PFSK-1 (cell line): ENCODE results near the gene MRTFA.

Experiments
- FOXP2 ChIP-seq: optimal IDR thresholded peaks from 2 replicates; pipeline ENCODE3; 2011; ENCODE audit warnings: borderline replicate concordance, control low read depth, inconsistent platforms; ENCODE audit not compliant: insufficient read depth; ENCODE audit errors: extremely low read length, extremely low read depth
- POLR2AphosphoS5 ChIP-seq: IDR thresholded peaks from 2 replicates; pipeline ENCODE4 v1.6.1; 2012; ENCODE audit warnings: low read depth, mild to moderate bottlenecking, control low read depth, low read length, moderate library complexity
- SIN3A ChIP-seq: IDR thresholded peaks from 2 replicates; pipeline ENCODE4 v1.6.1; 2012; ENCODE audit warnings: mild to moderate bottlenecking, low read length, moderate library complexity, borderline replicate concordance; ENCODE audit not compliant: insufficient read depth
- TAF1 ChIP-seq: IDR thresholded peaks from 2 replicates; pipeline ENCODE4 v1.6.1; 2012; ENCODE audit warnings: low read length, control low read depth, borderline replicate concordance; ENCODE audit not compliant: insufficient read depth
- TF ChIP-seq, protein P1 (sequence below), 2 experiments: IDR thresholded peaks; 2 replicates each; pipeline versions ENCODE4 v1.6.1 to v1.8.0; 2011 to 2012; ENCODE audit warnings: low read depth in 2 of 2, low read length in 2 of 2, control low read depth in 1 of 2, inconsistent platforms in 1 of 2, mild to moderate bottlenecking in 1 of 2, moderate library complexity in 1 of 2; ENCODE audit not compliant: insufficient read depth in 1 of 2

The MRTFA gene

GRCh38 chr22:40517631-40518030, 118.9 kb downstream of the MRTFA start:
- TF ChIP-seq, protein P1, sequence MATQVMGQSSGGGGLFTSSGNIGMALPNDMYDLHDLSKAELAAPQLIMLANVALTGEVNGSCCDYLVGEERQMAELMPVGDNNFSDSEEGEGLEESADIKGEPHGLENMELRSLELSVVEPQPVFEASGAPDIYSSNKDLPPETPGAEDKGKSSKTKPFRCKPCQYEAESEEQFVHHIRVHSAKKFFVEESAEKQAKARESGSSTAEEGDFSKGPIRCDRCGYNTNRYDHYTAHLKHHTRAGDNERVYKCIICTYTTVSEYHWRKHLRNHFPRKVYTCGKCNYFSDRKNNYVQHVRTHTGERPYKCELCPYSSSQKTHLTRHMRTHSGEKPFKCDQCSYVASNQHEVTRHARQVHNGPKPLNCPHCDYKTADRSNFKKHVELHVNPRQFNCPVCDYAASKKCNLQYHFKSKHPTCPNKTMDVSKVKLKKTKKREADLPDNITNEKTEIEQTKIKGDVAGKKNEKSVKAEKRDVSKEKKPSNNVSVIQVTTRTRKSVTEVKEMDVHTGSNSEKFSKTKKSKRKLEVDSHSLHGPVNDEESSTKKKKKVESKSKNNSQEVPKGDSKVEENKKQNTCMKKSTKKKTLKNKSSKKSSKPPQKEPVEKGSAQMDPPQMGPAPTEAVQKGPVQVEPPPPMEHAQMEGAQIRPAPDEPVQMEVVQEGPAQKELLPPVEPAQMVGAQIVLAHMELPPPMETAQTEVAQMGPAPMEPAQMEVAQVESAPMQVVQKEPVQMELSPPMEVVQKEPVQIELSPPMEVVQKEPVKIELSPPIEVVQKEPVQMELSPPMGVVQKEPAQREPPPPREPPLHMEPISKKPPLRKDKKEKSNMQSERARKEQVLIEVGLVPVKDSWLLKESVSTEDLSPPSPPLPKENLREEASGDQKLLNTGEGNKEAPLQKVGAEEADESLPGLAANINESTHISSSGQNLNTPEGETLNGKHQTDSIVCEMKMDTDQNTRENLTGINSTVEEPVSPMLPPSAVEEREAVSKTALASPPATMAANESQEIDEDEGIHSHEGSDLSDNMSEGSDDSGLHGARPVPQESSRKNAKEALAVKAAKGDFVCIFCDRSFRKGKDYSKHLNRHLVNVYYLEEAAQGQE (IDR thresholded peaks at IDR 0.05; ENCODE audit: insufficient read depth in 1 of 2, low read depth in 2 of 2, low read length in 2 of 2), result no peak
- no peak for TF ChIP-seq FOXP2
- TF ChIP-seq TAF1, result no peak
- no peak for TF ChIP-seq SIN3A
- no peak for TF ChIP-seq POLR2AphosphoS5

DNA sequence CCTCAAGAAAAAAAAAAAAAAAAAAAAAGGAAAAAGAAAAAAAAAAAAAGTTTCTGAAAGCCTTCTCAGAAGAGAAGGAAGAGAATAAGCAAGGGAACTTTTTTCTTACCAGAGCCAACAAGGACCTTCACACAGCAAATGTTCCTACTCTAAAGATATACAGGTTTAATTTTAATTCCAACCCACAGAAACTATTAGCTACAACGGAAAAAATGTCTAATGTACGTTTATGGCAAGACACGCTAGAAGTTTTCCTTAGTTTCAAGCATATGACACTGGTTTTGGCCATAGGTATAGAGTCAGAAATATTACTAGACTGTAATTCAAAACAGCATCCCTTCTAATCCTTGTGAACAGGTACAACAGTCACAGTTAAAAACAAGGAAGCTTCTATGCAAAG, 120.1 kb downstream of the MRTFA start:
- TF ChIP-seq SIN3A (no peak), TAF1 (no peak), FOXP2 (no peak), POLR2AphosphoS5 (no peak)
- TF ChIP-seq, protein P1 (IDR thresholded peaks at IDR 0.05; ENCODE audit: insufficient read depth in 1 of 2, low read depth in 2 of 2, low read length in 2 of 2), result no peak

GRCh38 chr22:40512426-40513136, 123.9 kb downstream of the MRTFA start:
- TF ChIP-seq SIN3A, result no peak
- TF ChIP-seq FOXP2, result no peak
- TF ChIP-seq, protein P1 (IDR thresholded peaks at IDR 0.05; ENCODE audit: insufficient read depth in 1 of 2, low read depth in 2 of 2, low read length in 2 of 2), result no peak
- TF ChIP-seq POLR2AphosphoS5, result no peak
- no peak for TF ChIP-seq TAF1

GRCh38 chr22:40511604-40512003, 124.9 kb downstream of the MRTFA start:
- TF ChIP-seq SIN3A (no peak), POLR2AphosphoS5 (no peak), TAF1 (no peak), FOXP2 (no peak)
- TF ChIP-seq, protein P1 (IDR thresholded peaks at IDR 0.05; ENCODE audit: insufficient read depth in 1 of 2, low read depth in 2 of 2, low read length in 2 of 2), result no peak
